Panc1 (cell line): ENCODE results near the gene SLC1A3. TPM values are rescaled to one million over a fixed set of nuclear protein-coding genes. Genes with fewer than 3 reads are reported as not detected.

Source experiments
- ATAC-seq: fragments of 200-7000 bp; cut with Tn5 transposase; 2 replicates; pipeline ENCODE4 v1.9.1; 2020; ENCODE audit warnings: mild to moderate bottlenecking, moderate library complexity
- BruUV-seq: library from RNA; stranded (reverse); fragments of 400-500 nt; replicated peaks from 2 replicates; lab custom pipeline; 2021; lab: Mats Ljungman, UMichigan
- CTCF ChIA-PET: fragments of 300-600 bp; sonication (Branson Sonifier 250); formaldehyde crosslinking; loops from one replicate; lab custom pipeline; 2022; ENCODE audit warnings: antibody characterized with exemption; lab: Charles Lee
- POLR2A ChIA-PET: fragments of 300-600 bp; sonication (Branson Sonifier 250); formaldehyde crosslinking; loops from one replicate; lab custom pipeline; 2022; ENCODE audit warnings: antibody characterized with exemption; lab: Charles Lee
- DNase-seq: peaks from one replicate; pipeline ENCODE4 v3.0.0-alpha.2; 2010; ENCODE audit warnings: low read depth, low spot score
- H3K27ac ChIP-seq: 2 replicates; pipeline ENCODE4 v1.5.1; 2011; ENCODE audit warnings: mild to moderate bottlenecking, low read length, inconsistent platforms
- H3K27me3 ChIP-seq: fragments of 200-500 bp; sonication (Bioruptor generic); 2 replicates; pipeline ENCODE4 v1.6.0; 2014; ENCODE audit warnings: low read length, inconsistent platforms; ENCODE audit not compliant: control insufficient read depth, insufficient read depth
- H3K36me3 ChIP-seq: fragments of 200-500 bp; sonication (Bioruptor generic); 2 replicates; pipeline ENCODE4 v1.5.1; 2014; ENCODE audit warnings: inconsistent platforms, mild to moderate bottlenecking, low read length, moderate library complexity; ENCODE audit not compliant: control insufficient read depth, insufficient read depth
- H3K4me1 ChIP-seq: 2 replicates; pipeline ENCODE4 v1.5.1; 2011; ENCODE audit warnings: inconsistent platforms, mild to moderate bottlenecking, low read length, moderate library complexity; ENCODE audit not compliant: control insufficient read depth, insufficient read depth
- H3K4me3 ChIP-seq, 2 experiments: 2 replicates each; pipeline ENCODE4 v1.5.1; 2011 to 2012; ENCODE audit warnings: low read depth in 2 of 2, low read length in 2 of 2, mild to moderate bottlenecking in 2 of 2, inconsistent platforms in 1 of 2, moderate library complexity in 1 of 2
- H3K9me3 ChIP-seq: fragments of 200-500 bp; sonication (Bioruptor generic); 2 replicates; pipeline ENCODE4 v1.5.1; 2014; ENCODE audit warnings: low read depth, mild to moderate bottlenecking, inconsistent platforms, low read length, moderate library complexity; ENCODE audit not compliant: control insufficient read depth, insufficient read depth
- CTCF ChIP-seq: fragments of 450-650 bp; IDR thresholded peaks from 2 replicates; pipeline ENCODE4 v1.5.1; 2017; ENCODE audit warnings: mild to moderate bottlenecking
- POLR2AphosphoS5 ChIP-seq: IDR thresholded peaks from 2 replicates; pipeline ENCODE4 v1.6.1; 2012; ENCODE audit warnings: mild to moderate bottlenecking, low read depth, low read length, moderate library complexity
- REST ChIP-seq, 2 experiments: IDR thresholded peaks; 2 replicates each; pipeline ENCODE4 v1.6.1; 2011 to 2012; ENCODE audit warnings: low read depth in 2 of 2, control low read depth in 1 of 2, low read length in 1 of 2, mild to moderate bottlenecking in 1 of 2, moderate library complexity in 1 of 2; ENCODE audit not compliant: insufficient read depth in 1 of 2
- SIN3A ChIP-seq: IDR thresholded peaks from 2 replicates; pipeline ENCODE4 v1.6.1; 2012; ENCODE audit warnings: low read depth, mild to moderate bottlenecking, low read length, moderate library complexity, borderline replicate concordance; ENCODE audit not compliant: insufficient read depth
- TCF7L2 ChIP-seq: IDR thresholded peaks from 2 replicates; pipeline ENCODE4 v1.6.1; 2011; ENCODE audit warnings: mild to moderate bottlenecking, low read depth, low read length, inconsistent platforms
- in situ Hi-C: cut with HindIII; loops from 2 replicates; pipeline ENCODE4 v1.10.0; 2016; ENCODE audit warnings: low sequenced_read_pairs, low pct_unique_long_range_greater_than_20kb
- intact Hi-C: fragments of 100-400 bp; cut with micrococcal nuclease; formaldehyde crosslinking; loops from one replicate; pipeline ENCODE4 v1.10.0; 2022; ENCODE audit not compliant: unreplicated experiment
- total RNA-seq: library from RNA; stranded (reverse); gene quantifications from one replicate; pipeline ENCODE4 v1.2.1, GENCODE V29; 2021; ENCODE audit not compliant: unreplicated experiment

The SLC1A3 gene
- total RNA-seq, 1 experiment from 2014 or later, result 0.13 TPM

- TF ChIP-seq REST (IDR thresholded peaks at IDR 0.05; ENCODE audit: insufficient read depth in 1 of 2, low read depth in 2 of 2, low read length in 1 of 2) (no peak), POLR2AphosphoS5 (no peak), TCF7L2 (no peak), SIN3A (no peak), CTCF (no peak)
- H3K27me3 ChIP-seq, result peaks cover 6% of the 10 kb centered on the region
- ATAC-seq (no peak), DNase-seq (no peak)
- H3K4me3 ChIP-seq, result no peak overlapping the region
- CTCF ChIA-PET, result no interaction called here
- intact Hi-C loops (no loop called here), in situ Hi-C loops (no loop called here)
- BruUV-seq, result no TSS peak
- no peaks in the 10 kb centered on the region for H3K4me1 ChIP-seq
- H3K36me3 ChIP-seq, result no peaks in the 10 kb centered on the region; the same call in 1 of the 2 replicates
- POLR2A ChIA-PET, result no interaction called here
- no peak overlapping the region for H3K27ac ChIP-seq
- H3K9me3 ChIP-seq, result no peaks in the 10 kb centered on the region
Measured at GRCh38 chr5:36675282-36675681, 68.9 kb downstream of the SLC1A3 start.

GRCh38 chr5:36679221-36679989 is 73.0 kb downstream of the SLC1A3 start:
- DNase-seq, result no peak
- intact Hi-C loops, result no loop called here
- Histone ChIP-seq H3K27me3 (peaks cover 6% of the 10 kb centered on the region), H3K9me3 (no peaks in the 10 kb centered on the region), H3K4me1 (no peaks in the 10 kb centered on the region), H3K36me3 (no peaks in the 10 kb centered on the region), H3K4me3 (no peak overlapping the region), H3K27ac (no peak overlapping the region)
- POLR2A ChIA-PET, result no interaction called here
- ATAC-seq, result no peak
- in situ Hi-C loops, result no loop called here
- CTCF ChIA-PET, result interaction anchor here (0.7 kb wide), 1 partner anchor 54 kb away, joined by 3 read pairs; no protein-coding TSS in a partner anchor
- BruUV-seq, result no TSS peak
- TF ChIP-seq REST (IDR thresholded peaks at IDR 0.05; ENCODE audit: insufficient read depth in 1 of 2, low read depth in 2 of 2, low read length in 1 of 2), result no peak
- no peak for TF ChIP-seq CTCF
- TF ChIP-seq SIN3A, result no peak
- no peak for TF ChIP-seq TCF7L2
- no peak for TF ChIP-seq POLR2AphosphoS5
